ENCODE results near the gene NANOGP8. TPM values are rescaled to one million over a fixed set of nuclear protein-coding genes. Genes with fewer than 3 reads are reported as not detected.

NANOGP8 gene
- total and polyA plus RNA-seq, 9 of the 15 experiments (the other 6 are each of a cell fraction or from before 2014, with no cell fraction given): not detected

GRCh38 chr15:35088329-35088728, 3.2 kb upstream of the NANOGP8 start:
- no peak overlapping the region for H2AFZ ChIP-seq (ENCODE audit: low read depth, low read length)
- in situ Hi-C loops (cut with MboI): loop anchor here (25.0 kb wide), 1 partner anchor 199 kb away; no protein-coding TSS in a partner anchor
- BruUV-seq (replicated peaks): no TSS peak

More at GRCh38 chr15:35088329-35088728, 3.2 kb upstream of the NANOGP8 start:
- POLR2A ChIA-PET: interaction anchor here (0.5 to 1.4 kb wide), 2 partner anchors 42 to 69 kb away, joined by 3 read pairs; no protein-coding TSS in a partner anchor
- Histone ChIP-seq H4K20me1 (replicated peaks; ENCODE audit: control insufficient read depth, insufficient read depth, low read length) (no peaks in the 10 kb centered on the region), H3K27me3 (ENCODE audit: control insufficient read depth in 2 of 2, insufficient read depth in 2 of 2, low read length in 2 of 2) (no peaks in the 10 kb centered on the region), H3K4me3 (no peak overlapping the region), H3K27ac (ENCODE audit: extremely low read depth, low read depth, low read length) (no peak overlapping the region), H3K9ac (ENCODE audit: insufficient read depth in 1 of 2, low read depth in 2 of 2, low read length in 2 of 2) (no peak overlapping the region), H3K9me1 (ENCODE audit: control insufficient read depth, insufficient read depth, low read length) (no peaks in the 10 kb centered on the region), H3K36me3 (ENCODE audit: control insufficient read depth, insufficient read depth, low read length) (no peaks in the 10 kb centered on the region), H3K79me2 (ENCODE audit: control insufficient read depth, insufficient read depth, low read length) (no peaks in the 10 kb centered on the region), H3K4me1 (replicated peaks in 1 of 2; ENCODE audit: control insufficient read depth in 2 of 2, insufficient read depth in 2 of 2, low read length in 2 of 2) (no peaks in the 10 kb centered on the region; a peak in 2 of 5 replicates), H3K4me2 (ENCODE audit: insufficient read depth, low read length) (no peak overlapping the region), H3K9me3 (replicated peaks; ENCODE audit: control insufficient read depth, insufficient read depth, low read depth, low read length) (no peaks in the 10 kb centered on the region)
- intact Hi-C loops (cut with micrococcal nuclease): no loop called here
- ATAC-seq (no peak), DNase-seq (ENCODE audit: extremely low read depth in 1 of 4, low spot score in 3 of 4) (no peak), FAIRE-seq (no peak)
- TF ChIP-seq ZNF609 (CRISPR knock-in tag; IDR thresholded peaks at IDR 0.05; ENCODE audit: borderline replicate concordance): no peak
- no peak for TF ChIP-seq ZNF354B (CRISPR knock-in tag; IDR thresholded peaks at IDR 0.05)
- TF ChIP-seq ZNF280A (IDR thresholded peaks at IDR 0.05; ENCODE audit: low read depth, partially characterized antibody): no peak
- TF ChIP-seq U2AF1 (optimal IDR thresholded peaks at IDR 0.05; ENCODE audit: low read depth, low read length): no peak
- TF ChIP-seq SPI1 (IDR thresholded peaks at IDR 0.05; ENCODE audit: borderline replicate concordance, low read depth, low read length): no peak
- no peak for TF ChIP-seq NR0B1 (IDR thresholded peaks at IDR 0.05; ENCODE audit: partially characterized antibody)
- no peak for TF ChIP-seq RFX7 (CRISPR knock-in tag; IDR thresholded peaks at IDR 0.05)
- TF ChIP-seq ZC3H11A (IDR thresholded peaks at IDR 0.05; ENCODE audit: low read depth, low read length): no peak
- TF ChIP-seq ZNF57 (CRISPR knock-in tag; IDR thresholded peaks at IDR 0.05): no peak
- TF ChIP-seq RBFOX2 (IDR thresholded peaks at IDR 0.05; ENCODE audit: low read depth, low read length): no peak
- TF ChIP-seq TAF1 (IDR thresholded peaks at IDR 0.05; ENCODE audit: control insufficient read depth, extremely low read depth, insufficient read depth, low read length, severe bottlenecking): no peak
- no peak for TF ChIP-seq HDGF (IDR thresholded peaks at IDR 0.05)
- TF ChIP-seq FOXJ3 (CRISPR knock-in tag; IDR thresholded peaks at IDR 0.05): no peak
- no peak for TF ChIP-seq RB1 (IDR thresholded peaks at IDR 0.05; ENCODE audit: low read depth)
- 29% methylated on average over 1 of the region's 1 CpG for WGBS (ENCODE audit: insufficient coverage, low coverage, missing lambda C conversion rate)
- CTCF ChIA-PET (ENCODE audit: low intra/inter-chr PET ratio): no interaction called here
